HCT116 (cell line): ENCODE data around the gene EML4. TPM values are rescaled to one million over a fixed set of nuclear protein-coding genes. Genes with fewer than 3 reads are reported as not detected.

ENCODE experiments used
- ATAC-seq: fragments of 200-7000 bp; cut with Tn5 transposase; 2 replicates; pipeline ENCODE4 v1.9.1; 2020; ENCODE audit warnings: mild to moderate bottlenecking, moderate library complexity
- BruUV-seq: library from RNA; stranded (reverse); fragments of 400-500 nt; replicated peaks from 2 replicates; lab custom pipeline; 2021; lab: Mats Ljungman, UMichigan
- CTCF ChIA-PET: fragments of 300-600 bp; sonication (Branson Sonifier 250); formaldehyde crosslinking; loops from one replicate; lab custom pipeline; 2021; ENCODE audit warnings: antibody characterized with exemption; lab: Charles Lee
- POLR2A ChIA-PET: fragments of 300-600, 350-600 bp; sonication (Branson Sonifier 250); formaldehyde crosslinking; loops from one replicate; lab custom pipeline; 2021; ENCODE audit warnings: antibody characterized with exemption; lab: Charles Lee
- RAD21 ChIA-PET, 2 experiments: fragments of 300-600 bp; sonication (Branson Sonifier 250); formaldehyde crosslinking; loops; one replicate each; lab custom pipeline; 2023; ENCODE audit warnings: low total read pairs in 2 of 2; ENCODE audit not compliant: uncharacterized antibody in 2 of 2, unreplicated experiment in 2 of 2, low non-redundant PET in 1 of 2; lab: Charles Lee
- DNase-seq: peaks from one replicate; pipeline ENCODE4 v3.0.0-alpha.2; 2010; ENCODE audit warnings: low read depth, low spot score
- H2AFZ ChIP-seq: fragments of 200-600 bp; shearing (Covaris generic), sonication (generic); 2 replicates; pipeline ENCODE4 v1.6.1; 2017; ENCODE audit warnings: low read depth, mixed run types, mixed read lengths, antibody characterized with exemption, low read length; ENCODE audit not compliant: poor library complexity, severe bottlenecking
- H3K27ac ChIP-seq: 2 replicates; pipeline ENCODE4 v1.5.1; 2012; ENCODE audit warnings: low read depth, low read length
- H3K27me3 ChIP-seq: fragments of 200-600 bp; sonication (generic); 2 replicates; pipeline ENCODE4 v1.6.1; 2016; ENCODE audit warnings: mixed run types, low read length, mixed read lengths; ENCODE audit not compliant: insufficient read depth
- H3K36me3 ChIP-seq, 2 experiments: fragments of 200-500 bp in 1 of 2; fragments of 200-600 bp in 1 of 2; sonication (Bioruptor generic) in 1 of 2; sonication (generic) in 1 of 2; 2 replicates each; pipeline versions ENCODE4 v1.5.1 to v1.6.1; 2014 to 2016; ENCODE audit warnings: low read length in 2 of 2, inconsistent platforms in 1 of 2, mixed read lengths in 1 of 2, mixed run types in 1 of 2; ENCODE audit not compliant: insufficient read depth in 2 of 2, control insufficient read depth in 1 of 2
- H3K4me1 ChIP-seq, 2 experiments: fragments of 200-600 bp in 1 of 2; sonication (generic) in 1 of 2; 2 replicates each; pipeline versions ENCODE4 v1.5.1 to v1.6.1; 2012 to 2017; ENCODE audit warnings: low read length in 2 of 2, inconsistent platforms in 1 of 2, mild to moderate bottlenecking in 1 of 2, mixed read lengths in 1 of 2, mixed run types in 1 of 2, moderate library complexity in 1 of 2; ENCODE audit not compliant: insufficient read depth in 2 of 2, control insufficient read depth in 1 of 2
- H3K4me2 ChIP-seq: fragments of 200-600 bp; sonication (generic); 2 replicates; pipeline ENCODE4 v1.6.1; 2017; ENCODE audit warnings: mixed run types, low read length, mixed read lengths
- H3K4me3 ChIP-seq, 2 experiments: fragments of 200-600 bp in 1 of 2; sonication (generic) in 1 of 2; replicated peaks in 1 of 2; 2 replicates each; pipeline ENCODE4 v1.5.1; 2011 to 2016; ENCODE audit warnings: low read length in 2 of 2, control low read depth in 1 of 2, low read depth in 1 of 2, mild to moderate bottlenecking in 1 of 2, mixed read lengths in 1 of 2, mixed run types in 1 of 2
- H3K79me2 ChIP-seq: fragments of 200-600 bp; sonication (generic); 2 replicates; pipeline ENCODE4 v1.6.1; 2017; ENCODE audit warnings: mild to moderate bottlenecking, mixed run types, low read length, moderate library complexity, mixed read lengths; ENCODE audit not compliant: insufficient read depth
- H3K9ac ChIP-seq: fragments of 200-600 bp; sonication (generic); 2 replicates; pipeline ENCODE4 v1.6.1; 2016; ENCODE audit warnings: low read length, mixed read lengths
- H3K9me2 ChIP-seq: fragments of 200-600 bp; sonication (generic), shearing (Covaris generic); 2 replicates; pipeline ENCODE4 v1.6.1; 2017; ENCODE audit warnings: mixed run types, mild to moderate bottlenecking, moderate library complexity; ENCODE audit not compliant: insufficient read depth
- H3K9me3 ChIP-seq, 2 experiments: fragments of 200-500 bp in 1 of 2; fragments of 200-600 bp in 1 of 2; sonication (Bioruptor generic) in 1 of 2; sonication (generic) in 1 of 2; 2 replicates each; pipeline ENCODE4 v1.6.1; 2014 to 2017; ENCODE audit warnings: low read length in 2 of 2, mixed read lengths in 2 of 2, inconsistent platforms in 1 of 2, low read depth in 1 of 2, mild to moderate bottlenecking in 1 of 2, mixed run types in 1 of 2, moderate library complexity in 1 of 2; ENCODE audit not compliant: control insufficient read depth in 1 of 2, insufficient read depth in 1 of 2
- H4K20me1 ChIP-seq: fragments of 200-600 bp; sonication (generic), shearing (Covaris generic); 2 replicates; pipeline ENCODE4 v1.6.1; 2017; ENCODE audit warnings: mixed run types, mild to moderate bottlenecking, moderate library complexity; ENCODE audit not compliant: insufficient read depth
- ATF3 ChIP-seq: IDR thresholded peaks from 2 replicates; pipeline ENCODE4 v1.6.1; 2012
- CEBPB ChIP-seq: IDR thresholded peaks from 2 replicates; pipeline ENCODE4 v1.6.1; 2012; ENCODE audit warnings: low read depth
- CTCF ChIP-seq, 3 experiments: fragments of 200-600 bp in 1 of 3; sonication (generic) in 1 of 3; IDR thresholded peaks in 2 of 3; conservative IDR thresholded peaks in 1 of 3; 2 replicates each; pipeline ENCODE4 v1.5.1; 2012 to 2017; ENCODE audit warnings: low read depth in 2 of 3, low read length in 2 of 3, antibody characterized with exemption in 1 of 3, borderline replicate concordance in 1 of 3, control low read depth in 1 of 3, mild to moderate bottlenecking in 1 of 3, mixed read lengths in 1 of 3, mixed run types in 1 of 3, moderate library complexity in 1 of 3; ENCODE audit not compliant: insufficient read depth in 1 of 3
- EGR1 ChIP-seq: IDR thresholded peaks from 2 replicates; pipeline ENCODE4 v1.6.1; 2012; ENCODE audit warnings: low read depth
- ELF1 ChIP-seq: IDR thresholded peaks from 2 replicates; pipeline ENCODE4 v1.6.1; 2012; ENCODE audit warnings: low read depth, borderline replicate concordance
- EZH2phosphoT487 ChIP-seq: fragments of 200-600 bp; IDR thresholded peaks from 2 replicates; pipeline ENCODE4 v1.6.1; 2018; ENCODE audit warnings: antibody characterized with exemption, borderline replicate concordance
- FOSL1 ChIP-seq: IDR thresholded peaks from 2 replicates; pipeline ENCODE4 v1.6.1; 2012; ENCODE audit warnings: low read depth
- JUND ChIP-seq: IDR thresholded peaks from 2 replicates; pipeline ENCODE4 v1.6.1; 2012
- POLR2A ChIP-seq: IDR thresholded peaks from 2 replicates; pipeline ENCODE4 v1.7.0; 2011; ENCODE audit warnings: borderline replicate concordance; ENCODE audit not compliant: insufficient read depth, insufficient read length; ENCODE audit errors: extremely low read depth
- POLR2AphosphoS5 ChIP-seq: IDR thresholded peaks from 2 replicates; pipeline ENCODE4 v1.6.1; 2011; ENCODE audit warnings: mild to moderate bottlenecking, low read depth, low read length, moderate library complexity
- RAD21 ChIP-seq: IDR thresholded peaks from 2 replicates; pipeline ENCODE4 v1.6.1; 2012; ENCODE audit warnings: low read depth, mild to moderate bottlenecking
- SIN3A ChIP-seq: IDR thresholded peaks from 2 replicates; pipeline ENCODE4 v1.6.1; 2012; ENCODE audit warnings: low read depth
- TCF7L2 ChIP-seq: IDR thresholded peaks from 2 replicates; pipeline ENCODE4 v1.7.0; 2011; ENCODE audit warnings: borderline replicate concordance, inconsistent platforms; ENCODE audit not compliant: insufficient read depth, insufficient read length; ENCODE audit errors: extremely low read depth
- YY1 ChIP-seq: IDR thresholded peaks from 2 replicates; pipeline ENCODE4 v1.6.1; 2011; ENCODE audit warnings: low read length, low read depth, moderate library complexity, mild to moderate bottlenecking; ENCODE audit not compliant: insufficient replicate concordance; ENCODE audit errors: extremely low read depth
- ZFX ChIP-seq: fragments of 450-650 bp; IDR thresholded peaks from 2 replicates; pipeline ENCODE4 v1.6.1; 2017
- ZNF274 ChIP-seq: fragments of 200-500 bp; sonication (Bioruptor generic); IDR thresholded peaks from 2 replicates; pipeline ENCODE4 v1.6.1; 2014; ENCODE audit warnings: mild to moderate bottlenecking, low read depth, low read length, inconsistent platforms
- intact Hi-C: fragments of 100-400 bp; cut with micrococcal nuclease; formaldehyde crosslinking; loops from 2 replicates; pipeline ENCODE4 v1.10.0; 2022
- total RNA-seq: library from RNA; stranded (reverse); gene quantifications from one replicate; pipeline ENCODE4 v1.2.1, GENCODE V29; 2021; ENCODE audit not compliant: unreplicated experiment
- TF ChIP-seq, protein P1 (sequence below): IDR thresholded peaks from 2 replicates; pipeline ENCODE4 v1.6.1; 2011; ENCODE audit warnings: mild to moderate bottlenecking, low read length, moderate library complexity; ENCODE audit not compliant: insufficient replicate concordance; ENCODE audit errors: extremely low read depth
- TF ChIP-seq, protein P2 (sequence below): IDR thresholded peaks from 2 replicates; pipeline ENCODE4 v1.6.1; 2012

EML4 gene
- total RNA-seq, 1 experiment from 2014 or later, result 53.5 TPM

DNA sequence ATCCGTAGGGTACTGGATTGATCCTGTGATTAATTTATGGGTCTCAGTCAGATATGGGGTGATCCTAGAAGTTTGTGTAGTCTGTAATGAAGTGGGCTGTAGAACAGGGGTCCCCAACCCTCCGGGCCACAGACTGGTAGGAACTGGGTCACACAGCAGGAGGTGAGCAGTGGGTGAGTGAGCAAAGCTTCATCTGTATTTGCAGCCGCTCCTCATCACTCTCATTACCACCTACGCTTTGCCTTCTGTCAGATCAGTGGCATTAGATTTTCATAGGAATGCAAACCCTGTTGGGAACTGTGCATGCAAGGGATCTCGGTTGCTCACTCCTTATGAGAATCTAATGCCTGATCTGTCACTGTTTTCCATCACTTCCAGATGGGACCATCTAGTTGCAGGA lies 48.8 kb downstream of the EML4 start:
- intact Hi-C loops, result no loop called here

More for the DNA sequence above, 48.8 kb downstream of the EML4 start:
- ATAC-seq (no peak), DNase-seq (no peak)
- no peak overlapping the region for H2AFZ ChIP-seq
- BruUV-seq, result no TSS peak
- H3K27ac ChIP-seq, result no peak overlapping the region
- no peaks in the 10 kb centered on the region for H3K36me3 ChIP-seq
- no peak overlapping the region for H3K9ac ChIP-seq
- H3K79me2 ChIP-seq, result peaks cover 56% of the 10 kb centered on the region
- no peak for TF ChIP-seq CEBPB
- no peak for TF ChIP-seq ELF1
- TF ChIP-seq FOSL1, result no peak
- no peak for TF ChIP-seq JUND
- no peak for TF ChIP-seq ZNF274
- TF ChIP-seq SIN3A, result no peak
- TF ChIP-seq CTCF (IDR thresholded peaks at IDR 0.05 in 2 of 3, conservative IDR thresholded peaks at IDR 0.05 in 1 of 3; ENCODE audit: borderline replicate concordance in 1 of 3, insufficient read depth in 1 of 3, low read depth in 2 of 3, low read length in 2 of 3), result no peak
- TF ChIP-seq, protein P1, sequence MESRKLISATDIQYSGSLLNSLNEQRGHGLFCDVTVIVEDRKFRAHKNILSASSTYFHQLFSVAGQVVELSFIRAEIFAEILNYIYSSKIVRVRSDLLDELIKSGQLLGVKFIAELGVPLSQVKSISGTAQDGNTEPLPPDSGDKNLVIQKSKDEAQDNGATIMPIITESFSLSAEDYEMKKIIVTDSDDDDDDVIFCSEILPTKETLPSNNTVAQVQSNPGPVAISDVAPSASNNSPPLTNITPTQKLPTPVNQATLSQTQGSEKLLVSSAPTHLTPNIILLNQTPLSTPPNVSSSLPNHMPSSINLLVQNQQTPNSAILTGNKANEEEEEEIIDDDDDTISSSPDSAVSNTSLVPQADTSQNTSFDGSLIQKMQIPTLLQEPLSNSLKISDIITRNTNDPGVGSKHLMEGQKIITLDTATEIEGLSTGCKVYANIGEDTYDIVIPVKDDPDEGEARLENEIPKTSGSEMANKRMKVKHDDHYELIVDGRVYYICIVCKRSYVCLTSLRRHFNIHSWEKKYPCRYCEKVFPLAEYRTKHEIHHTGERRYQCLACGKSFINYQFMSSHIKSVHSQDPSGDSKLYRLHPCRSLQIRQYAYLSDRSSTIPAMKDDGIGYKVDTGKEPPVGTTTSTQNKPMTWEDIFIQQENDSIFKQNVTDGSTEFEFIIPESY, result no peak
- no peak for TF ChIP-seq YY1
- no peak for TF ChIP-seq RAD21
- TF ChIP-seq ZFX, result no peak
- no peak for TF ChIP-seq EGR1
- TF ChIP-seq EZH2phosphoT487, result no peak
- TF ChIP-seq, protein P2, sequence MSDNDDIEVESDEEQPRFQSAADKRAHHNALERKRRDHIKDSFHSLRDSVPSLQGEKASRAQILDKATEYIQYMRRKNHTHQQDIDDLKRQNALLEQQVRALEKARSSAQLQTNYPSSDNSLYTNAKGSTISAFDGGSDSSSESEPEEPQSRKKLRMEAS, result no peak
- no peak for TF ChIP-seq TCF7L2
- TF ChIP-seq ATF3, result no peak
- no peak for TF ChIP-seq POLR2AphosphoS5
- no peak for TF ChIP-seq POLR2A
- POLR2A ChIA-PET, result no interaction called here
- no peak overlapping the region for H3K4me2 ChIP-seq
- no peaks in the 10 kb centered on the region for H4K20me1 ChIP-seq
- H3K4me3 ChIP-seq, result no peak overlapping the region
- no peaks in the 10 kb centered on the region for H3K4me1 ChIP-seq
- CTCF ChIA-PET, result no interaction called here
- H3K27me3 ChIP-seq, result no peaks in the 10 kb centered on the region
- RAD21 ChIA-PET, result no interaction called here
- no peaks in the 10 kb centered on the region for H3K9me3 ChIP-seq
- H3K9me2 ChIP-seq, result no peaks in the 10 kb centered on the region
